Left renal pelvis (tissue), 4 donors: ENCODE data around the gene TSPEAR. TPM values are rescaled to one million over a fixed set of nuclear protein-coding genes. Genes with fewer than 3 reads are reported as not detected.
"Not testable (repeated sequence)": the region's sequence is repeated elsewhere in the genome, so short reads cannot be mapped to it uniquely, and the experiment has no call there.

Source experiments
- DNase-seq, 4 donors: peaks; one replicate each; pipeline ENCODE4 v3.0.0-alpha.2; 2013; ENCODE audit warnings: low read depth in 4 of 4, low spot score in 3 of 4
- polyA plus RNA-seq, 4 donors: library from polyadenylated mRNA; unstranded; fragments of 120-200 nt; gene quantifications; one replicate each; pipeline ENCODE4 v1.2.1, GENCODE V29; 2013; ENCODE audit not compliant: insufficient read length in 4 of 4

The TSPEAR gene
- polyA plus RNA-seq, 4 donors = 0.08 to 1.1 (median 0.74) TPM

DNA sequence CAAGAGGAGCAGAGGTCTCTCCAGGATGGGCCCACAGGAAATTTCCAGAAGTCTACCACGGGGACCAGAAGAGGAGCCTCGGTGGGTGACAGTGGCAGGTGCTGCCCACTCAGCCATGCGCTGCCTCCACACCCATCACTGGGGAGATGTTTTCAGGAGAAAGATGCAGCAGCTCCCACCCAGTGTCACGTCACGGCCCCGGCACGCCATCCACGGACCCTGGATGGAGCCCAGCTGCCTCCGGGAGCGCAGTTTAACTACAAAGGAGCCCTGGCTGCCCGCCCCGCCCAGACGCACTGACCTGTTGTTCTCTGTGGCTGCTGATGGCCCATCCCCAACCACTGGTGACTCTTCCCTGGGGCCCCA is 6.8 kb downstream of the TSPEAR start:
- DNase-seq = no peak

DNA sequence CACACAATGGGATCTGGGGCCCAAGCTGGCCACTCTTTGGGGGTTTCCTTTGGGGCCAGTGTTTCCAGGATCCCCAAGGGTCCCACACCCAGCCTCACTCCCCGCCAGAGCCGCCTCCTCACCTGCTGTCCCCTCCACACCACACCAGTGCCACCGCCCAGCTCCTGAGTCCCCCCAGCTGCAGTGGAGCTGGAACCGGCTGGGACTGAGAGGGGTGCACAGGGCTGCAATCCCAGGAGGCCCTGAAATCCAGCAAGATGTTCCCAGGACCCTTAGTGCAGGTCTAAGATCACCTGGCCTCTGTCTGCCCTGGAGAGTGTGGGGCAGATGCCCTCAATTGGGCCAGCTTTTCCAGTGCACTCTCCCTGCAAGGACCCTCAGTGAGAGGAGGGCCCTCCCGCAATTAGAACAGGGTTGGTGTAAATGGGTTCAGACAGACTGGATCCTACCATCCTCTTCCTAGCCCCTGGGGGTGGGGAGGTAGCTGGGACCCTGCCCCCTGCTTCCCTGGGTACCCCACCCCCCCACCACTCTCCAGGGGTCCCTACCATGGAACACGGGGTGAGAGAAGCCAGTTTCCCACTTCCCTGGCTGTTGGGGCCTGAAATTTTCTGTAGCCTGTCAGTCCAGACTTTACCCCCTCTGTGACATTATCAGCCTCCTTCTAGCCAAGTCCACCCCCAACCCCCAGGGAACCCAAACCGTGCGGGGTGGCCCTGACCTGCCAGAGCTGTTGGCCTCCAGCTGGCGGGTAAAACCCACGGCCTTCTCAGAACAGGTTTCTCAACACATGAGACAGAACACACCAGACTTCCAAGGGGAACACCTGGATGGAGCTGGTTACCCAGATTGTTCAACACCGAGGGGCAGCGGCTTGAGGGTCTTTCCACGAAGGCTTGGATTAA is 7.4 kb downstream of the TSPEAR start:
- DNase-seq = no peak

DNA sequence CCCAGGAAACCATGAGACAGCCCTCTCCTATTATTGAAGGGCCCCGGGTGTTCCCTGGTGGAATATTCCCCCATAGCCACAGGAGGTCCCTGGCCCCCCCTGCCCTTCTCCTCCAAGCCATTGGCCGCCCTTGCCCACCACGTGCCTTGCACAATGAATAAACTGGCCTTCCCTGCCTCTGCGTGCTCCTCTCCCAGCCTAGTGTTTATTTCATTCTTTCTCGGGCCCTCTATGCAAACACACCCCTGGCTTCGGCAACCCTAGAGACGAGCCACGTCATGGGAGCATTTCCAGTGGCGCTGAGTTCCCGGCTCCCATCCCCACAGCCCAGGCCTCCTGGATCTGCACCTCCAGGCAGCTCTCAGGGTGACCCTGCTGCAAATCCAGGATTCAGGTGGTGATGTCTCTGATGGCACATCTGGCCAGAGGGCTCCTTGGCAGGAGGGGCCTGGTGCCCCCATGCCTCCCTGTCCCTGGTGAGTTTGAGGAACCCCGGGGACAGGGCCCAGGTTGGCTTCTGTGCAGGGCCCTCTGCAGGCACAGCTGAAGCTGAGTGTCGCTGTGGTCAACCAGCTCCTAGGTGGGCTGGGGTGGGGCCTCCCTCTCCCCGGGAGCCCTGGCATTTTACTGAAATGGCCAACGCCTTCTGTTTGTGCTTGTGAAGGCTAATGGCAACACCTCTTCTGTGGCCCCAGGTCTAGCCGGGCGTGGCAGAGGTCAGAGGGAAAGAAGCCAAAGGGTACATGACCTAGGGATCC is 8.2 kb downstream of the TSPEAR start:
- DNase-seq = no peak

DNA sequence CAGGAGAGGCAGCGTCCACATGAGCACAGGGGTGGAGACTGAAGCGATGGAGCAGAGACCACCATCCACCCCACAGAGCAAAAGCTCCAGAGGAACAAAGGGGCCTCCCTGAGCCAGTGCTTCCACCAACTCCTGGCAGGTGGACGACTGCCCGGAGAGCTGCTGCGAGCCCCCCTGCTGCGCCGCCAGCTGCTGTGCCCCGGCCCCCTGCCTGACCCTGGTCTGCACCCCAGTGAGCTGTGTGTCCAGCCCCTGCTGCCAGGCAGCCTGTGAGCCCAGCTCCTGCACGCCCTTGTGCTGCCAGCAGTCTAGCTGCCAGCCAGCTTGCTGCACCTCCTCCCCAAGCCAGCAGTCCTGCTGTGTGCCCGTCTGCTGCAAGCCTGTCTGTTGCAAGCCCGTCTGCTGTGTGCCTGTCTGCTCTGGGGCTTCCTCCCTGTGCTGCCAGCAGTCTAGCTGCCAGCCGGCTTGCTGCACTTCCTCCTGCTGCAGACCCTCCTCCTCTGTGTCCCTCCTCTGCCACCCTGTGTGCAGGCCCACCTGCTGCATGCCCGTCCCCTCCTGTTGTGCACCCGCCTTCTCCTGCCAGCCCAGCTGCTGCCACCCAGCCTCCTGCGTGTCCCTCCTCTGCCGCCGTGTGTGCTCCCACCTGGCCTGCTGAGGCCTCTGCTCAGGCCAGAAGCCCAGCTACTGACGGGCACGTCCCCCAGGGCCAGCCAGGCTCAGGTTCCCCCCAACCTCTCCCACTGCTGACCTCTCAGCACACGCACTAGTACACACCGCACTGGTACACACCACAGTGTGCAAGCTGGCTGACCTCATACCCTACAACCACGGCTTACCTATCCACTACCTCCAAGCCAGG is 9.0 kb downstream of the TSPEAR start:
- no peak for DNase-seq

GRCh38 chr21:44701541-44701940 is 9.8 kb downstream of the TSPEAR start:
- DNase-seq = no peak

- DNase-seq = no peak
Measured at GRCh38 chr21:44701023-44701400, 10.4 kb downstream of the TSPEAR start.

DNA sequence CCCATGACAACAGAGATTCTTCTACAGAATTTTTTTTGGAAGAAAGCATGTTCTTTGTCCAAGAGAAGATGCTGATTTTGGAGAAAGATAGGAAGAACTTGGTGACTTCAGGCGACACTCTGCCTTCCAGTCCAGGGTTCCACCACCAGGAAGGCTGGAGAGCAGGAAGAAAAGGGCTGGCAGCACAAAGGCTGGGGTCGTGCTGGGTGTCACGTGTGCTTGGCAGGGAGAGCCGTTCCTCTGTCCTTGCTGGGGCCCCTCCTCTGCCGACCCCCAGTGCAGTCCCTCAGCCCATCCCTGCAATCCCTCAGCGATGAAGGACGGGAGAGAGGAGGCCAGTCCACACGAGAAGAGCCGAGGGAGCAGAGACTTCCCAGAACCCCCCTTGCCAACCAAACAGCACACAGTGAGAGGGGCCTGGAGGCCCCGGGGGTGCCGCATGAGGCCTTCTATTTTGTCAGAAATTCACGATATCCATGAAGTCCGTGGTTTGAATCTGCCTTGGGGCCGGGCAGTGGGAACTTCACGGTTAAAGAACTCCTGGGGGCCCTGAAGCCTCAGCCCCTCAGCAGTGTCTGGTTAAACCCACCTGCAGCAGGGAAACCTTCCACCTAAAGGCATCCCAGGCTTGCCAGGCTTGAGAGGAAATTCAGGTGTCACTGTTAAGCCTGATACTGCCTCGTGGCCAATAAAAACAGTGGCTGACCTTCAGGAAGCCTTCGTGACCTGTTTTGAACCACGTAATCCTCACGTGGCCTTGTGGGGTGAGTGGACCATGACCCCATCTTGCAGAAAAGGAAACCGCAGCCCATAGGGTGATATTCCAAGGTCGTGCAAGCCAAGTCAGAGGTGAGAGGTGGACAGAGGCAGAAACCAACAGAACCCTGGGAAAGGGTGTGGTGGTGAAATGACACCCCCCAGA is 11.0 kb downstream of the TSPEAR start:
- no peak for DNase-seq

DNA sequence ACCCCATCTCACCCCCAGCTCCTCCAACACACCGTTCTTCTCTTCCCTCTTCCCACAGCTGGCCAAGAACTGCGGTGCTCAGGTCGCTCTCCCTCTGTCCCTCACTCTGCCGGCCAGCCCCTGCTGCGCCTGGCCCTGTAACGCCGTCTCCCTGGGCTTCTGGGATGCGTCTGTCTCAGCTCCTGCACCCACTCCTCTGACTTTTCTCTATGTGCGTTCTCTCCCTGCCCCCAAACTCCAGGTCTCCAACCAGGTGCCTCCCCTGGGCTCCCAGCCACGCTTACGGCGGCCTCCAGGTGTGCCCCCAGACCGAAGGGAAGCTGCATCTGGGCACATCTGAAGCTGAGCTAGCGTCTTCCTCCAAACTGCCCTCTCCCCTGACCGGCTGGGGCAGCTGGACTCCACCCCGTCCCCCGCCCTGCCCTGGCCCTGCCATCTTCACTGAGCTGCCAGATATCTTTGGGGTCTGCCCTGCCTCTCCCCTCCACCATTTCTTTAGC is 11.8 kb downstream of the TSPEAR start:
- no peak for DNase-seq

DNA sequence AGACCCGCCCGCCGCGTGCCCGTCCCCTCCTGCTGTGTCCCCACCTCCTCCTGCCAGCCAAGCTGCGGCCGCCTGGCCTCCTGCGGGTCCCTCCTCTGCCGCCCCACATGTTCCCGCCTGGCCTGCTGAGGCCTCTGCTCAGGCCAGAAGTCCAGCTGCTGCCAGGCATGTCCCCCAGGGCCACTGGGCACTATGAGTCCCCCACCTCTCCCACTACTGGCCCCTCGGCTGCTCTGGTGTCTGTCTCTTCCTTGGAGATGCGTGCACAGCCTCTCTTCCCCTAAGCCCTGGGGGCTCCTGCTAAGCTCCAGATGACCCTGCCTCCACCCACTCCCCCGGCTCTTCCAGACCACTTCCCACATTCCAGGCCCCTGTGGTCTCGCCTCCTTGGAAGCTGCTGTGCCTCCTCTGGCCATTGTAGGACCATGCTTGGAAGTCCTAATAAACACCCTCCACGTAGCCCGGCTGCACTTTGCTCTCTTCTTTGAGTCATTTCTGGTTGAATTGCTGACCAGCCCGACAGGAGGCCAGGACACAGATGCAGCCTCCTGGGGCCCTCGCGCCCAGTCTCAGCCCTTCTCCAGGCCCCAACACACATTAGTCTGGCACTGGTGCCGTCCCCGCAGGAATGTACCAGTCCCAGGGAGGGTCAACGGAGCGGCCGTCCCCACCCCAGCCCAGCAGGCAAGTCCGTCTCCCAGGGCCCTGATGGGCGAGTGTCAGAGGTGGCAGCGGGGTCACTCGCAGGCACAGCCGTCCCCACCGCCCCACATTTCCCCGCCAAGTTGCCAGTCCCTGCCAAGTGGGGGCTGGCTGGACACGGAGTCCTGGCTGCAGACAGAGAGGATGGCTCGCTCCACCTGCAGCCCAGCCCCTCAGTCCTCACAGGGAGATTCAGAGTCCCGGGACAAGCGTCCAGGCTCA is 13.3 kb downstream of the TSPEAR start:
- no peak for DNase-seq

DNA sequence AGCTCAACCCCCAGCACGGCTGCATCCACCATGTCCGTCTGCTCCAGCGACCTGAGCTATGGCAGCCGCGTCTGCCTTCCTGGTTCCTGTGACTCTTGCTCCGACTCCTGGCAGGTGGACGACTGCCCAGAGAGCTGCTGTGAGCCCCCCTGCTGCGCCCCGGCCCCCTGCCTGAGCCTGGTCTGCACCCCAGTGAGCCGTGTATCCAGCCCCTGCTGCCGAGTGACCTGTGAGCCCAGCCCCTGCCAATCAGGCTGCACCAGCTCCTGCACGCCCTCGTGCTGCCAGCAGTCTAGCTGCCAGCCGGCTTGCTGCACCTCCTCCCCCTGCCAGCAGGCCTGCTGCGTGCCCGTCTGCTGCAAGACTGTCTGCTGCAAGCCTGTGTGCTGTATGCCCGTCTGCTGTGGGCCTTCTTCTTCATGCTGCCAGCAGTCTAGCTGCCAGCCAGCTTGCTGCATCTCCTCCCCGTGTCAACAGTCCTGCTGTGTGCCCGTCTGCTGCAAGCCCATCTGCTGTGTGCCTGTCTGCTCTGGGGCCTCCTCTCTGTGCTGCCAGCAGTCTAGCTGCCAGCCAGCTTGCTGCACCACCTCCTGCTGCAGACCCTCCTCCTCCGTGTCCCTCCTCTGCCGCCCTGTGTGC is 14.1 kb downstream of the TSPEAR start, which contains the start of gene KRTAP10-12:
Gene KRTAP10-12, plus strand, starts transcription at position 1 of the 639 bp plus-strand sequence. Its CDS starts 30 bp downstream, at position 31.
- not testable (repeated sequence) for DNase-seq

GRCh38 chr21:44696572-44696971 is 14.8 kb downstream of the TSPEAR start:
- DNase-seq = no peak

GRCh38 chr21:44695641-44696040 is 15.7 kb downstream of the TSPEAR start:
- no peak for DNase-seq

DNA sequence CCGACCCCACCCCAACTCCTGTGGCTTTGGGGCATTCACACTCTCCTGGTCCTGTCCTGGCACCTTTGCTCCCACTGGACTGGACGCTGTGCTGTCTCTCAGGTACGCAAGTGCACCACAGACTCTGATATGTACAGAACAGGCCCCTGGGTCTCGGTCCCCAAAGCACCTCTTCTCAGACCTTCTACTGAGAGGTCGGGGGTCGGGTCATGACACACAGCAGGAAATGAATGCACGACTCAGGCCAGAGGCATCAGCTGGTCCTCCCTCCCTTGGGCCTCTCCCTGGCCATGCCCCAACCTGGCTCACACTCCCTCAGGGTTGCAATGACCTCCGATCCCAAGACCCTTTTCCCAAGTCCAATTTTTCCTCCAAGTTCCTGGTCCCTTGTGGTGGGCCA is 16.2 kb downstream of the TSPEAR start:
- DNase-seq = no peak

DNA sequence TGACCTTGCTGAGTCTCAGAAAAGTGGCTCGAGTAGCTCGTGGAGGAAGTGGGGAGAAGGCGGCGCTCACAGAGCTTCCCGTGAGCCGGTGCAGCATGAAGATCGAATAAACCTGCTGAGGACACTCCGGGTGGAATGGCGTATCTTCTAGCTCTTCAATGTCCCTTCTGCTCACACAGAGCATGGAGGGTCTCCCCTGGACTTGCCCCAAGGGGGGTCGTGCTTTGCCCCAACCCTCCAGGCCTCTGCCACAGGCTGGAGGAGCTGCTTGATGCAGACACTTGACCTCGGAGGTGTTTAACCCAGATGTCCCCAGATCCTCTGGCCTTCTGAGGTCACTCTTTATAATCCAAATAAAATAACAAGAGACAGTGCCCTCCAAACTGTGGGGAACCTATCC is 16.6 kb downstream of the TSPEAR start:
- no peak for DNase-seq

- no peak for DNase-seq
Measured at GRCh38 chr21:44692798-44693512, 18.4 kb downstream of the TSPEAR start.

DNA sequence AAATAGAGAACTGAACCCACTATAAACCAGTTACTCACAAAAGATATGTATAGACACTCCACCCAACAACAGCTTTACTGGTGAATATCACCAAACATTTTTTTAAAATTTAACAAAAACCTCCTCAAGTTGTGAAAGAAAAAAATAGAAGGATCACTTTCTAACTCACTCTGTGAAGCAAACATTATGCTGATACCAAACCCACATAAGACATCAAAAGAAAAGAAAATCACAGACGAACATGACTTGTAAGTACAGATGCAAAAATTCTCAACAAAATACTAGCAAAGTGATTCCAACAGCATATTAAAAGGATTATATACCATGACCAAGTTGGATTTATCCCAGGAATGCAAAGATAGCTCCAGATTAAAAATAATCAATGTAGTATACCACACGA is 19.7 kb downstream of the TSPEAR start:
- no peak for DNase-seq

DNA sequence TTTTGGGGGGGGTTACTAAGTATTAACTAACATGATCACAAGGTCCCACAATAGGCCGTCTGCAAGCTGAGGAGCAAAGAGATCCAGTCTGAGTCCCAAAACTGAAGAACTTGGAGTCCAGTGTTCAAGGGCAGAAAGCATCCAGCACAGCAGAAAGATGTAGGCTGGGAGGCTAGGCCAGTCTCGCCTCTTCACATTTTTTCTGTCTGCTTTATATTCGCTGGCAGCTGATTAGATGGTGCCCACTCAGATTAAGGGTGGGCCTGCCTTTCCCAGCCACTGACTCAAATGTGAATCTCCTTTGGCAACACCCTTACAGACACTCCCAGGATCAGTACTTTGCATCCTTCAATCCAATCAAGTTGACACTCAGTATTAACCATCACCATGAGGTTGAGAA is 21.6 kb downstream of the TSPEAR start:
- not testable (repeated sequence) for DNase-seq
